PFSK-1 (cell line): ENCODE results near the gene ZNF664.

Experiments used
- FOXP2 ChIP-seq: optimal IDR thresholded peaks from 2 replicates; pipeline ENCODE3; 2011; ENCODE audit warnings: borderline replicate concordance, control low read depth, inconsistent platforms; ENCODE audit not compliant: insufficient read depth; ENCODE audit errors: extremely low read length, extremely low read depth
- POLR2AphosphoS5 ChIP-seq: IDR thresholded peaks from 2 replicates; pipeline ENCODE4 v1.6.1; 2012; ENCODE audit warnings: low read depth, mild to moderate bottlenecking, control low read depth, low read length, moderate library complexity
- SIN3A ChIP-seq: IDR thresholded peaks from 2 replicates; pipeline ENCODE4 v1.6.1; 2012; ENCODE audit warnings: mild to moderate bottlenecking, low read length, moderate library complexity, borderline replicate concordance; ENCODE audit not compliant: insufficient read depth
- TAF1 ChIP-seq: IDR thresholded peaks from 2 replicates; pipeline ENCODE4 v1.6.1; 2012; ENCODE audit warnings: low read length, control low read depth, borderline replicate concordance; ENCODE audit not compliant: insufficient read depth
- TF ChIP-seq, protein P1 (sequence below), 2 experiments: IDR thresholded peaks; 2 replicates each; pipeline versions ENCODE4 v1.6.1 to v1.8.0; 2011 to 2012; ENCODE audit warnings: low read depth in 2 of 2, low read length in 2 of 2, control low read depth in 1 of 2, inconsistent platforms in 1 of 2, mild to moderate bottlenecking in 1 of 2, moderate library complexity in 1 of 2; ENCODE audit not compliant: insufficient read depth in 1 of 2

ZNF664 gene

DNA sequence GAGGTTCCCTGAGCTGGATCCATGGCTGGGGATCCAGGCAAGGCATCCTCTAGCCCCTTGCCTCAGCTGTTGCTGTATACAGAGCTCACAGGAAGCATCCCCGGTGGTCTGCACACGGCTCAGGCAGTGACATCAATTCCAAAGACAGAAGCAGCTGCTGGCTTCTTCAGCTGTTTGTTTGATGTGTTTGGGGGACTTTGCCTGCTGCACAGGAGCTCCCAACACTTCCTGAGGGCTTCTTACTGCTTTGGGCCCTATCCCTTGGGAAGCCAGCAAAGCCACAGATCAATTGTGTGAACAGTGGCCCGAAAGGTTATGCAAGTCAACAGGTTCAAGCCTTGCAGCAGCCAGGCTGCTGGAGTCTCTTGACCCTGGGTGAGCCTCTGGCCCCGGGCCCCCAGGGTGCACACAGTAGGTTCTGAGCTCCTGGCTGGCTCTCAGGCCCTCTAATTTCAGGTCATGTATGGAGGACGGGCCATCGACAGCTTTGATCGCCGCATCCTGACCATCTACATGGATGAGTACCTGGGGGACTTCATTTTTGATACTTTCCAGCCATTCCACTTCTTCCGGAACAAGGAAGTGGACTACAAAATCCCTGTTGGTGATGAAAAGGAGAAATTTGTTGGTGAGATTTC lies 43.0 kb upstream of the ZNF664 start:
- TF ChIP-seq, protein P1, sequence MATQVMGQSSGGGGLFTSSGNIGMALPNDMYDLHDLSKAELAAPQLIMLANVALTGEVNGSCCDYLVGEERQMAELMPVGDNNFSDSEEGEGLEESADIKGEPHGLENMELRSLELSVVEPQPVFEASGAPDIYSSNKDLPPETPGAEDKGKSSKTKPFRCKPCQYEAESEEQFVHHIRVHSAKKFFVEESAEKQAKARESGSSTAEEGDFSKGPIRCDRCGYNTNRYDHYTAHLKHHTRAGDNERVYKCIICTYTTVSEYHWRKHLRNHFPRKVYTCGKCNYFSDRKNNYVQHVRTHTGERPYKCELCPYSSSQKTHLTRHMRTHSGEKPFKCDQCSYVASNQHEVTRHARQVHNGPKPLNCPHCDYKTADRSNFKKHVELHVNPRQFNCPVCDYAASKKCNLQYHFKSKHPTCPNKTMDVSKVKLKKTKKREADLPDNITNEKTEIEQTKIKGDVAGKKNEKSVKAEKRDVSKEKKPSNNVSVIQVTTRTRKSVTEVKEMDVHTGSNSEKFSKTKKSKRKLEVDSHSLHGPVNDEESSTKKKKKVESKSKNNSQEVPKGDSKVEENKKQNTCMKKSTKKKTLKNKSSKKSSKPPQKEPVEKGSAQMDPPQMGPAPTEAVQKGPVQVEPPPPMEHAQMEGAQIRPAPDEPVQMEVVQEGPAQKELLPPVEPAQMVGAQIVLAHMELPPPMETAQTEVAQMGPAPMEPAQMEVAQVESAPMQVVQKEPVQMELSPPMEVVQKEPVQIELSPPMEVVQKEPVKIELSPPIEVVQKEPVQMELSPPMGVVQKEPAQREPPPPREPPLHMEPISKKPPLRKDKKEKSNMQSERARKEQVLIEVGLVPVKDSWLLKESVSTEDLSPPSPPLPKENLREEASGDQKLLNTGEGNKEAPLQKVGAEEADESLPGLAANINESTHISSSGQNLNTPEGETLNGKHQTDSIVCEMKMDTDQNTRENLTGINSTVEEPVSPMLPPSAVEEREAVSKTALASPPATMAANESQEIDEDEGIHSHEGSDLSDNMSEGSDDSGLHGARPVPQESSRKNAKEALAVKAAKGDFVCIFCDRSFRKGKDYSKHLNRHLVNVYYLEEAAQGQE (IDR thresholded peaks at IDR 0.05; ENCODE audit: insufficient read depth in 1 of 2, low read depth in 2 of 2, low read length in 2 of 2) = no peak
- TF ChIP-seq POLR2AphosphoS5 (no peak), SIN3A (no peak)

DNA sequence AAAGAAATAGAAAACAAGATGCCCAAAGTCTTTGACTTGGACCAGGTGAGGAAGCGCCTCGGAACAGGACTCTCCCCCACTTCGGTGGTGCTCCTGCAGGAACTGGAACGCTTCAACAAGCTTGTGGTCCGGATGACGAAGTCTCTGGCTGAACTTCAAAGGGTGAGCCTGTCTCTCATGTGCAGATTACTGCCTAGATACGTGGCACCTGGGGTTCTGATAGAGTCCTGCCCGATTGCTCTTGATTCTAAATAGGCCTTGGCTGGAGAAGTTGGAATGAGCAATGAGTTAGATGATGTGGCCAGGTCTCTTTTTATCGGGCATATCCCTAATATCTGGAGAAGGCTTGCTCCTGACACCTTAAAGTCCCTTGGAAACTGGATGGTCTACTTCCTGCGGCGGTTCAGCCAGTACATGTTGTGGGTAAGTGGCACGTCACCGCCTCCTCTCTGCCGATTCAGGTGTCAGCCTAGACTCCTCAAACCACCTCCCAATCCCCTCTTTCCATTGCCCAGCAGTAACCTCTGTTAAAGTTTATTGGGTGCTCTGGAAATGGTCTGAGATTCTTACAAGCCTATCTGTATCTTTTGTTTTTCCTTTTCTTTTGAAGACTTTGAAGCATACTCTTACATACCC lies 41.2 kb upstream of the ZNF664 start:
- TF ChIP-seq TAF1 (no peak), FOXP2 (no peak), POLR2AphosphoS5 (no peak), SIN3A (no peak)
- TF ChIP-seq, protein P1 (IDR thresholded peaks at IDR 0.05; ENCODE audit: insufficient read depth in 1 of 2, low read depth in 2 of 2, low read length in 2 of 2) = no peak

DNA sequence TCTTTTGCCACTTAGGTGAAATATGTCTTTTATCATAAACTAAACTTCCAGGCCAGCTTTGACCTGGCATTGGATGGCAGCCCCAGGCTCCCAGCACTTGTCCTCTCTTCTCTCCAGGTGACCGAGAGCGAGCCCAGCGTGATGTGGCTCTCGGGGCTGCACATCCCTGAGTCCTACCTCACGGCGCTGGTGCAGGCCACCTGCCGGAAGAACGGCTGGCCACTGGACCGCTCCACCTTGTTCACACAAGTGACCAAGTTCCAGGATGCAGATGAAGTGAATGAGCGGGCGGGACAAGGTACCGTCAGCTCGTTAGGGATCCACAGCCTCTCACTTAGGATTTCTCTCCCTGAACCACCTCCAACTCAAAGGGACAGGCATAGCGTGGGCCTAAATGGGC lies 39.8 kb upstream of the ZNF664 start:
- TF ChIP-seq TAF1 (no peak), SIN3A (no peak), FOXP2 (no peak), POLR2AphosphoS5 (no peak)
- TF ChIP-seq, protein P1 (IDR thresholded peaks at IDR 0.05; ENCODE audit: insufficient read depth in 1 of 2, low read depth in 2 of 2, low read length in 2 of 2) = no peak

DNA sequence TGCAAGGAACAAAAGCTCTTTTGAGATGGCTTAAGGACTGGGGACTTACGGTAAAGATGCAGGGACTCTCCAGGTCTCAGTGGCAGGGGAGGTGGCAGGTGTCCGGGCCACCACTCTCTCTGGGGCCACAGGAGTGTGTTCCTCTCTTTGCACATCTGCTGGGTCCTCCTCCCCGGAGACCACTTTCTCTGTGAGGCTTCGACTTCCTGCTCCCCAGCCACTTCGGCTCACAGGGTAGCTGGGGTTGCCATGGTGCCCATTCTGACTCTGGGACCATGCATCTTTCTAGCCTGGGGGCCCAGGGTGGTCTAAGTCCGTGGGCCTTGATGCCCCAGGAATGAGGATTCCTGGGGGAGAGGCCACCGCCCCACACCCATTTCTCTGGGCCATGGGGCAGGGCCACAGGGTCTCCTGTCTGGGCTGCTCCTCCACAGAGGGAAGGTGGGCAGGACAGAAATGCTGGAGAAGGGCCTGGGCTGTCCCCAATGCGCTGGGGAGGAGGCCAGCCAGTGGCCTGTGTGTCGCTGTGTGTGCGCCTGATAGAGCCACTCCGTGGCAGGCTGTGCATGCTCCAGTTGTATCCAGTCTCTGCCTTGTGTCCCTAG lies 38.9 kb upstream of the ZNF664 start:
- TF ChIP-seq TAF1 (no peak), SIN3A (no peak), POLR2AphosphoS5 (no peak), FOXP2 (no peak)
- TF ChIP-seq, protein P1 (IDR thresholded peaks at IDR 0.05; ENCODE audit: insufficient read depth in 1 of 2, low read depth in 2 of 2, low read length in 2 of 2) = no peak

DNA sequence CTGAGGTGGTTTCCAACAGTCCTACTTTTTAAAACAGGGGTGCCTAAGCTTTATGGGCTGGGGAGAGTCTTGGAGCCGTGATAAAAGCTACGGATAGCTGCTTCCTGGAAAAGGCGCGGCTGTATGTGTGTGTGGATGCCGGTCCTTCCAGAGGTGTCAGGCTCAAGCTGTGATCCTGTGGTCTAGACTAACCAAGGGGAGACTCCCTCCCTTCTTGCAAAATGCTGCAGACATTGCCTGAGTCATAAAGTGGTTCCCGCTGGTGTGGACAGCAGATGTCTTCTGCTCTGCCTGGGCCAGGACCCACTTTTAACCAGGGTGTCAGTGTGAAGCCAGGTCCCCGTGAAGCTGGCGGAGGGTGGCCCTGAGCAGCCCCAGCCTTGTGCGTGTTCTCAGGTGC lies 38.2 kb upstream of the ZNF664 start:
- TF ChIP-seq, protein P1 (IDR thresholded peaks at IDR 0.05; ENCODE audit: insufficient read depth in 1 of 2, low read depth in 2 of 2, low read length in 2 of 2) = no peak
- TF ChIP-seq POLR2AphosphoS5 (no peak), SIN3A (no peak), FOXP2 (no peak), TAF1 (no peak)
